Choroid plexus epithelial cell (primary cell): ENCODE results near the gene OPN1SW.
A peak's percentile ranks its signal among the peaks of the same experiment; 100 is the strongest.

Experiments
- DNase-seq: peaks from one replicate; pipeline ENCODE4 v3.0.0-alpha.2; 2010; ENCODE audit warnings: low read depth
- H3K4me3 ChIP-seq: 2 replicates; pipeline ENCODE4 v1.5.1; 2011; ENCODE audit warnings: low read depth, mild to moderate bottlenecking, control low read depth, low read length, moderate library complexity
- TF ChIP-seq, protein P1 (sequence below): conservative IDR thresholded peaks from 2 replicates; pipeline ENCODE4 v1.5.1; 2011; ENCODE audit warnings: low read depth, mild to moderate bottlenecking, control low read depth, inconsistent platforms, low read length, moderate library complexity

OPN1SW gene

DNA sequence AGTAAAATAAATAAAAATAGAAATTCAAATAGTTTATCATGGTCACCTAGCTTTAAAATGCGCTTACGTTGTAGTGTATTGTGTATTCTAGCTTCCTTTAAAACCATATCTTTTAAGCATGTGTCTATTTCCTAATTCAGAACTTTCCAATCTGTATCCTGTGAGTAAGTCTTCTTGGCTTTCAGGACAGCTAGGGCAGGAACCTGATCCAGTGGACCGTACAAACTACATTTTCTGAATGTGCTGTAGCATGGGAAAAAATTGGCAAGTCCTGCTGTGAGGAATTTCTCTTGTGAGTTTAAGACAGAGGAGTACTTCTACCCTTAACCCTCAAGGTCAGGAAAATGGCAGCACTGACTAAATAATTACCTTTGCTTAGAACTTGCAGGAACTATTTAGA is 12.1 kb downstream of the OPN1SW start:
- TF ChIP-seq, protein P1, sequence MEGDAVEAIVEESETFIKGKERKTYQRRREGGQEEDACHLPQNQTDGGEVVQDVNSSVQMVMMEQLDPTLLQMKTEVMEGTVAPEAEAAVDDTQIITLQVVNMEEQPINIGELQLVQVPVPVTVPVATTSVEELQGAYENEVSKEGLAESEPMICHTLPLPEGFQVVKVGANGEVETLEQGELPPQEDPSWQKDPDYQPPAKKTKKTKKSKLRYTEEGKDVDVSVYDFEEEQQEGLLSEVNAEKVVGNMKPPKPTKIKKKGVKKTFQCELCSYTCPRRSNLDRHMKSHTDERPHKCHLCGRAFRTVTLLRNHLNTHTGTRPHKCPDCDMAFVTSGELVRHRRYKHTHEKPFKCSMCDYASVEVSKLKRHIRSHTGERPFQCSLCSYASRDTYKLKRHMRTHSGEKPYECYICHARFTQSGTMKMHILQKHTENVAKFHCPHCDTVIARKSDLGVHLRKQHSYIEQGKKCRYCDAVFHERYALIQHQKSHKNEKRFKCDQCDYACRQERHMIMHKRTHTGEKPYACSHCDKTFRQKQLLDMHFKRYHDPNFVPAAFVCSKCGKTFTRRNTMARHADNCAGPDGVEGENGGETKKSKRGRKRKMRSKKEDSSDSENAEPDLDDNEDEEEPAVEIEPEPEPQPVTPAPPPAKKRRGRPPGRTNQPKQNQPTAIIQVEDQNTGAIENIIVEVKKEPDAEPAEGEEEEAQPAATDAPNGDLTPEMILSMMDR = no peak
- DNase-seq = peak; percentile 46
- H3K4me3 ChIP-seq = no peak overlapping the region

GRCh38 chr7:128759242-128759641 is 16.4 kb downstream of the OPN1SW start:
- TF ChIP-seq, protein P1 = no peak
- H3K4me3 ChIP-seq = no peak overlapping the region
- DNase-seq = no peak

DNA sequence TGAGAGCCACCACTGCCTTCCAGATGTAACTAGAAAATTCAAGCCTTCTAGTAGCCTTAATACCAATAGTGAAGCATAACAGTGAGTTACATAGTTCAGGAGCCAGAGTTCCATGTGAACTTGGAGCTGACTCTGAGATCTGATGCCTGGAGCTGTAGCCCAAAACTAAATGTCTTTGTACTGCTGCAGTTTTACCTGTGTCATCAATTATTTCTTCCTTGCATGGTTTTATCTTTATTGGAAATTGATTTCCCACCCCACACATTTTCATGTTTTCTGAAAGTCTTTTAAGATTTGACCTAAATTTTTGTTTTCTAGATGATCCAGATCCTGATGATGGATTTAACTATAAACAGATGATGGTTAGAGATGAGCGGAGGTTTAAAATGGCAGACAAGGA is 17.0 kb downstream of the OPN1SW start:
- no peak overlapping the region for H3K4me3 ChIP-seq
- TF ChIP-seq, protein P1 = no peak
- no peak for DNase-seq

- DNase-seq = peak; percentile 36
- TF ChIP-seq, protein P1 = no peak
Measured at GRCh38 chr7:128757203-128757602, 18.4 kb downstream of the OPN1SW start.

GRCh38 chr7:128755819-128756476 is 19.6 kb downstream of the OPN1SW start:
- TF ChIP-seq, protein P1 = no peak
- H3K4me3 ChIP-seq = no peak overlapping the region
- peak; percentile 91 for DNase-seq

More at GRCh38 chr7:128757203-128757602, 18.4 kb downstream of the OPN1SW start:
- no peak overlapping the region for H3K4me3 ChIP-seq

- no peak overlapping the region for H3K4me3 ChIP-seq
- DNase-seq = no peak
- TF ChIP-seq, protein P1 = no peak
Measured at GRCh38 chr7:128755075-128755818, 20.3 kb downstream of the OPN1SW start.
